HEK293T (cell line): ENCODE measurements around the gene GHRHR.

Experiments
- CTCF ChIA-PET: fragments of 350-600 bp; formaldehyde crosslinking; extraction: SDS; loops from one replicate; lab custom pipeline; 2021; ENCODE audit warnings: antibody characterized with exemption, inconsistent platforms; lab: Yijun Ruan, JAX
- POLR2A ChIA-PET: fragments of 350-600 bp; formaldehyde crosslinking; extraction: SDS; loops from one replicate; lab custom pipeline; 2020; ENCODE audit warnings: antibody characterized with exemption, inconsistent platforms; lab: Yijun Ruan, JAX
- DNase-seq: peaks from one replicate; pipeline ENCODE4 v3.0.0; 2012; ENCODE audit warnings: mixed read lengths; ENCODE audit errors: extremely low spot score
- ARNT ChIP-seq: fragments of 450-650 bp; IDR thresholded peaks from 2 replicates; pipeline ENCODE4 v1.6.1; 2017; ENCODE audit warnings: mild to moderate bottlenecking
- BHLHE40 ChIP-seq: fragments of 450-650 bp; IDR thresholded peaks from 2 replicates; pipeline ENCODE4 v1.6.1; 2016; ENCODE audit warnings: mild to moderate bottlenecking, moderate library complexity, borderline replicate concordance
- CTBP1 ChIP-seq: fragments of 450-650 bp; IDR thresholded peaks from 2 replicates; pipeline ENCODE4 v1.6.1; 2016; ENCODE audit warnings: borderline replicate concordance
- ELF4 ChIP-seq: fragments of 450-650 bp; IDR thresholded peaks from 2 replicates; pipeline ENCODE4 v1.6.1; 2017; ENCODE audit warnings: antibody characterized with exemption
- FOXA1 ChIP-seq: fragments of 450-650 bp; IDR thresholded peaks from 2 replicates; pipeline ENCODE4 v1.6.1; 2016; ENCODE audit warnings: mild to moderate bottlenecking
- FOXK2 ChIP-seq: fragments of 450-650 bp; IDR thresholded peaks from 2 replicates; pipeline ENCODE4 v1.6.1; 2016; ENCODE audit warnings: mild to moderate bottlenecking
- FOXM1 ChIP-seq: fragments of 450-650 bp; IDR thresholded peaks from 2 replicates; pipeline ENCODE4 v1.6.1; 2017; ENCODE audit warnings: mild to moderate bottlenecking, borderline replicate concordance
- HDGF ChIP-seq: fragments of 450-650 bp; IDR thresholded peaks from 2 replicates; pipeline ENCODE4 v1.6.1; 2017; ENCODE audit warnings: antibody characterized with exemption, borderline replicate concordance
- L3MBTL2 ChIP-seq: fragments of 450-650 bp; conservative IDR thresholded peaks from 2 replicates; pipeline ENCODE4 v1.6.1; 2016; ENCODE audit warnings: mild to moderate bottlenecking
- LEF1 ChIP-seq: fragments of 450-650 bp; IDR thresholded peaks from 2 replicates; pipeline ENCODE4 v1.6.1; 2017; ENCODE audit warnings: mild to moderate bottlenecking, borderline replicate concordance
- NFRKB ChIP-seq: fragments of 450-650 bp; IDR thresholded peaks from 2 replicates; pipeline ENCODE4 v1.6.1; 2016; ENCODE audit warnings: mild to moderate bottlenecking, moderate library complexity
- PKNOX1 ChIP-seq: fragments of 450-650 bp; IDR thresholded peaks from 2 replicates; pipeline ENCODE4 v1.6.1; 2016
- SP1 ChIP-seq: fragments of 450-650 bp; IDR thresholded peaks from 2 replicates; pipeline ENCODE4 v1.6.1; 2017
- SUZ12 ChIP-seq: fragments of 450-650 bp; IDR thresholded peaks from 2 replicates; pipeline ENCODE4 v1.6.1; 2016; ENCODE audit warnings: mild to moderate bottlenecking
- TARDBP ChIP-seq: fragments of 450-650 bp; IDR thresholded peaks from 2 replicates; pipeline ENCODE4 v1.6.1; 2016
- ZNF384 ChIP-seq: fragments of 450-650 bp; IDR thresholded peaks from 2 replicates; pipeline ENCODE4 v1.6.1; 2016

GHRHR gene

DNA sequence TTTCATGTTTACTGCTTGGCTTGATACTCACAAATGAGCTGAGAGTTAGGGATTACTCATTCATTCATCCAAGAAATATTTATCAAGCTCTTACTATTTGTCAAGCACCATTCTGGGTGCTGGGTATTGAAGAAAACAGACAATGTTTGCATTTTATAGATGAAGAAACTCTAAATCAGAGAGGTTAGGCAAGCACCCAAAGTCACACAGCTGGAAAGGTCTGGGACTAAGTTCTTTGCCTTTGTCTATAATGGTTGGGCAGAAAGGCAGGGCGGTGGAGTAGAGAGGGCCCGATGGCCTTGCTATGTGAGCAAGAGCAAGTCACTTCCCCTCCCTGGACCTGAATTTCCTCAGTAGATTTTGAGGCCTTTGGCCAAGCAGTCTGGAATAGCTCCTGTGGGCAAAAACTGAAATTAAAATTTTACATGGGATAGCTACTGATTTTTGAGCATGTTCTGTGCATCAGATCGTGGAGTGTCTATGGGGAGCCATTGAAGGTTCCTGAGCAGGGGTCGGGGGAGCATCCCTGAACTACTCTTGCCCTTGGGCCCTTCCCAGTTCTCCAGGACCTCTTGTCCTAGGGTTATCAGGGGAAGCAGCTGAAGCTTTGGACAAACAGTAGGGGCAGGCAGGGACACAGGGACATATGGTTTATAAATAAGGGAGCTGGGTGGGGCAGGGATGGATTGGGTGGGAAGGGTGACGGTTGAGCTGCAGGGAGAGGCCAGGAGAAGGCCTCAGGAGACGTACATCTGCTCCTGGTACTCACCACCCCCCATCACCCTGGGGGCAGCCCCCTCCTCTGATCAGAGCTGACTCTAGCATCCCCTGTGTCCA lies 28.8 kb upstream of the GHRHR start:
- ChIA-PET CTCF (interaction anchor here (0.7 to 0.8 kb wide), 2 partner anchors 49 to 487 kb away, joined by 3 read pairs; no protein-coding TSS in a partner anchor), POLR2A (no interaction called here)
- TF ChIP-seq ARNT (no peak), CTBP1 (no peak), FOXM1 (no peak), L3MBTL2 (no peak), BHLHE40 (no peak), FOXK2 (no peak), HDGF (no peak), SUZ12 (no peak), TARDBP (no peak), ELF4 (no peak), LEF1 (no peak), NFRKB (no peak), ZNF384 (no peak)
- DNase-seq: peak; percentile 2

GRCh38 chr7:30935569-30935877 lies 28.2 kb upstream of the GHRHR start:
- ChIA-PET CTCF (interaction anchor here (0.7 kb wide), 1 partner anchor 488 kb away, joined by 3 read pairs; no protein-coding TSS in a partner anchor), POLR2A (no interaction called here)
- TF ChIP-seq PKNOX1 (no peak), SUZ12 (no peak), FOXM1 (no peak), L3MBTL2 (no peak), ELF4 (no peak), BHLHE40 (no peak), ARNT (no peak), TARDBP (no peak)
- no peak for DNase-seq

GRCh38 chr7:30936650-30937245 lies 27.0 kb upstream of the GHRHR start:
- TF ChIP-seq LEF1 (no peak), NFRKB (no peak), FOXM1 (no peak), ARNT (no peak), SUZ12 (no peak), CTBP1 (no peak)
- no peak for DNase-seq
- CTCF ChIA-PET: no interaction called here
- POLR2A ChIA-PET: no interaction called here

- no peak for DNase-seq
- TF ChIP-seq FOXA1 (no peak), TARDBP (no peak), FOXM1 (no peak), HDGF (no peak), CTBP1 (no peak), LEF1 (no peak)
- POLR2A ChIA-PET: no interaction called here
- CTCF ChIA-PET: no interaction called here
Observed at GRCh38 chr7:30937416-30937815, 26.3 kb upstream of the GHRHR start.

DNA sequence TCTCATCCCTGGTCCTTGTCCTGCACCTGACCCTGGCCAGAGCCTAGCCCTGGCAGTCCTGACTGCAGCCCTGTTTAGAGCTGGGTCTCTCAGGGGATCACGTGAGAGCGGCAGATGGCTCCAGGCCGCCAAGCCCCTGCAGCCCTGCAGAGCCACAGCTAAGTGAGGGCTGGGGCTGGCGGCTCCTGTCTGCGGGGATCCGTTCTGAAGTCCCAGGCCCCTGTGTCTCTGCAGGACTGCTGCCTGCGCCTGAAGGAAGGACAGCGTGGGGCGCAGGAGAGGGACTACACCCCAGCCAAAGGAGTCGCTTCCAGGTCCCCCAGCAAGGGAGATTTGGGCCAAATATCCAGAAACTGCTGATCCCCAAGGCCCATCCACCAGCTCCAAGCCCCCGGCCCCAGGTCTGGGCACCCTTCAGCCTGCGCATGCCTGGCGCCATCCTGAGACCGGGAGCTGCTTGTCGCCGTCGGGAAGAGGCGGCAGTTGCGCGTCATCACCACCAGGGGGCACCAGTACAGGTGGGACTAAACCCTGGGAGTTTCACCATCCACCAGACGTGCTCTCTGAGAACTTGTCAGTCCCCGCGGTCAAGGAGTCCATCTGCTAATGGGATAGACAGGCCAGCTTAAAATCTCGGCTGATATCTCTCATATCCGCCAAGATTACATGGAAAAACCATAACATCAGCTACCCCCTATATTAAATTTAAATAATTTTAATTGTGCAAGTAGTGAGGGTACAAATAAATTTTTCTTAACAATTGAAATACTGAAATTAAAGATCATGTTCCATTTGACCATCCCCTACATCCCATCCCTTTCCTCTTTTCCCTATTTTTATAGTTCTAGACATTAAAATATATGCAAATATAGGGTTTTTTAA lies 25.1 kb upstream of the GHRHR start:
- POLR2A ChIA-PET: no interaction called here
- DNase-seq: peak; percentile 88
- CTCF ChIA-PET: interaction anchor here (0.5 to 1.6 kb wide), 14 partner anchors 9 to 839 kb away, joined by 3 to 12 read pairs (median 4); partner anchors contain the start of gene GHRHR
- TF ChIP-seq HDGF (0 out of 2 replicates have a peak, but pooled peaks have one; percentile 71), NFRKB (no peak), CTBP1 (peak; percentile 73)

DNA sequence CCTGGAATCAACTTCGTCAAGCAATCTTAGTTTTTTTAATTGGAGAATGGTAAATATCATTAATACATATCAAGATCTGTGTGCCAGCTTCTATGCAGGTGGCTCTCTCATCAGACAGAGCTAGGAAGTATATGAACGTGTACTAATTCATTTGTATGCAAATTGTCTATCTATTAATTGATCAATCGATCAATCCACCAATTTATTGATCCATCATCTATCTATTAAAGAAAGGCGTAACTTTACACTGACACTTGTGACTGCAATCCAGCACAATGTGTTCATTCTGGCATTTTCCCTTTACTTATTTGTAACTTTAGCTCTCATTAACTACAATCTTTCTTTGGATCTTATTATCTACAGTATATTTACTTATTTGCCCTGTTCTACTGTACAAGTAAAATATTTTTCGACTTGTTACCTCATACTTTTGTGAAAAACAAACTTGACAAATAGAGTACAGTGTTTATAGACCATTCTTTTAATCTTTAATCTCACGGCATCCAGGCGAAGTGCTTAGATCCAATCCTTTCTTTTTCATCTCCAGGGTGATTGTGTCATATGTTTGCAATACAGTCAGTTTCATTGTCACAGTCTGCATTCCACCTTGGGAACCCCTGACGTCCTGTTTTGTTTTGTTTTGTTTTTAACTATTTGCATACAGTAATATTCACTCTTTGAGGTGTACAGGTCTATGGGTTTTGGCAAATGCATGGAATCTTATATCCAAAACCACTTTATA lies 22.0 kb upstream of the GHRHR start:
- TF ChIP-seq ARNT (no peak), FOXA1 (no peak), FOXM1 (no peak), L3MBTL2 (no peak), LEF1 (no peak), BHLHE40 (no peak), FOXK2 (no peak), NFRKB (no peak), ZNF384 (no peak), HDGF (no peak), TARDBP (no peak), SP1 (no peak), CTBP1 (no peak), SUZ12 (no peak), PKNOX1 (no peak), ELF4 (no peak)
- POLR2A ChIA-PET: no interaction called here
- no peak for DNase-seq
- CTCF ChIA-PET: no interaction called here
